Karpas-422 (cell line): ENCODE measurements around the gene PTPRK. TPM values are rescaled to one million over a fixed set of nuclear protein-coding genes. Genes with fewer than 3 reads are reported as not detected.

Experiments used
- DNase-seq: peaks from one replicate; pipeline ENCODE4 v3.0.0-alpha.2; 2015
- H2AFZ ChIP-seq: fragments of 200-600 bp; sonication (generic); 2 replicates; pipeline ENCODE4 v1.6.1; 2014; ENCODE audit warnings: antibody characterized with exemption, low read length, mixed read lengths
- H3K27ac ChIP-seq: fragments of 200-600 bp; sonication (generic); 2 replicates; pipeline ENCODE4 v1.5.1; 2014; ENCODE audit warnings: mild to moderate bottlenecking, low read length, moderate library complexity
- H3K27me3 ChIP-seq: fragments of 200-600 bp; sonication (generic); 2 replicates; pipeline ENCODE4 v1.6.1; 2014; ENCODE audit warnings: low read length, mixed read lengths
- H3K36me3 ChIP-seq: fragments of 200-600 bp; sonication (generic); 2 replicates; pipeline ENCODE4 v1.6.1; 2014; ENCODE audit warnings: low read length, mixed read lengths; ENCODE audit not compliant: insufficient read depth
- H3K4me1 ChIP-seq: fragments of 200-600 bp; sonication (generic); 2 replicates; pipeline ENCODE4 v1.6.1; 2014; ENCODE audit warnings: mild to moderate bottlenecking, low read length, mixed read lengths
- H3K4me2 ChIP-seq: fragments of 200-600 bp; sonication (generic); 2 replicates; pipeline ENCODE4 v1.6.1; 2014; ENCODE audit warnings: low read length, low read depth, mild to moderate bottlenecking; ENCODE audit not compliant: poor library complexity, severe bottlenecking
- H3K4me3 ChIP-seq: fragments of 200-600 bp; sonication (generic); 2 replicates; pipeline ENCODE4 v1.5.1; 2014; ENCODE audit warnings: mild to moderate bottlenecking, antibody characterized with exemption, low read length, mixed read lengths
- H3K79me2 ChIP-seq: fragments of 200-600 bp; sonication (generic); 2 replicates; pipeline ENCODE4 v1.6.1; 2014; ENCODE audit warnings: mild to moderate bottlenecking, low read length, mixed read lengths
- H3K9ac ChIP-seq: fragments of 200-600 bp; sonication (generic); 2 replicates; pipeline ENCODE4 v1.6.0; 2014; ENCODE audit warnings: low read length
- H3K9me2 ChIP-seq: fragments of 200-600 bp; sonication (generic), shearing (Covaris generic); replicated peaks from 2 replicates; pipeline ENCODE4 v1.6.0; 2014; ENCODE audit warnings: mild to moderate bottlenecking, low read length, moderate library complexity; ENCODE audit not compliant: insufficient read depth
- H3K9me3 ChIP-seq: fragments of 300-700, 200-600 bp; sonication (generic); 2 replicates; pipeline ENCODE4 v1.6.1; 2014; ENCODE audit warnings: low read length, mixed read lengths
- H4K20me1 ChIP-seq: fragments of 200-600 bp; sonication (generic); 2 replicates; pipeline ENCODE4 v1.6.1; 2014; ENCODE audit warnings: mild to moderate bottlenecking, antibody characterized with exemption, low read length, low read depth; ENCODE audit not compliant: insufficient read depth
- total RNA-seq: library from RNA; depleted of rRNA; stranded (reverse); fragments of >200 nt; shearing (Covaris generic); gene quantifications from 2 replicates; pipeline ENCODE4 v1.2.3, GENCODE V29; 2014; ENCODE audit warnings: low replicate concordance

PTPRK gene
- total RNA-seq, 1 experiment from 2014 or later = 0.04 TPM

- Histone ChIP-seq H4K20me1 (no peaks in the 10 kb centered on the region), H3K36me3 (no peaks in the 10 kb centered on the region), H3K4me2 (no peak overlapping the region), H2AFZ (no peak overlapping the region), H3K79me2 (no peaks in the 10 kb centered on the region), H3K27me3 (no peaks in the 10 kb centered on the region), H3K4me3 (no peak overlapping the region), H3K9me2 (no peaks in the 10 kb centered on the region), H3K9ac (no peak overlapping the region), H3K27ac (no peak overlapping the region), H3K9me3 (peaks cover 26% of the 10 kb centered on the region), H3K4me1 (no peaks in the 10 kb centered on the region)
- no peak for DNase-seq
Observed at GRCh38 chr6:128363020-128363813, 157.2 kb downstream of the PTPRK start.

GRCh38 chr6:128361378-128361777, 159.0 kb downstream of the PTPRK start:
- Histone ChIP-seq H3K79me2 (no peaks in the 10 kb centered on the region), H3K27ac (no peak overlapping the region), H3K4me3 (no peak overlapping the region), H3K9me2 (no peaks in the 10 kb centered on the region), H4K20me1 (no peaks in the 10 kb centered on the region), H2AFZ (no peak overlapping the region), H3K9me3 (peaks cover 16% of the 10 kb centered on the region), H3K27me3 (no peaks in the 10 kb centered on the region), H3K36me3 (no peaks in the 10 kb centered on the region), H3K9ac (no peak overlapping the region), H3K4me2 (no peak overlapping the region), H3K4me1 (no peaks in the 10 kb centered on the region)
- DNase-seq = no peak

GRCh38 chr6:128358244-128358776, 162.1 kb downstream of the PTPRK start:
- Histone ChIP-seq H3K4me2 (no peak overlapping the region), H3K4me1 (no peaks in the 10 kb centered on the region), H3K36me3 (no peaks in the 10 kb centered on the region), H3K9me2 (no peaks in the 10 kb centered on the region), H3K27ac (no peak overlapping the region), H2AFZ (no peak overlapping the region), H3K27me3 (no peaks in the 10 kb centered on the region), H3K9ac (no peak overlapping the region), H3K79me2 (no peaks in the 10 kb centered on the region), H3K9me3 (peaks cover 13% of the 10 kb centered on the region), H3K4me3 (no peak overlapping the region), H4K20me1 (no peaks in the 10 kb centered on the region)
- DNase-seq = no peak

- no peaks in the 10 kb centered on the region for H3K27me3 ChIP-seq
- H3K36me3 ChIP-seq = no peaks in the 10 kb centered on the region
- H3K4me3 ChIP-seq = no peak overlapping the region
- no peak overlapping the region for H2AFZ ChIP-seq
- DNase-seq = no peak
- H3K9ac ChIP-seq = no peak overlapping the region
- peaks cover 16% of the 10 kb centered on the region for H3K9me3 ChIP-seq
- H3K9me2 ChIP-seq = no peaks in the 10 kb centered on the region
- no peak overlapping the region for H3K27ac ChIP-seq
- no peaks in the 10 kb centered on the region for H4K20me1 ChIP-seq
- H3K79me2 ChIP-seq = no peaks in the 10 kb centered on the region
- H3K4me2 ChIP-seq = no peak overlapping the region
- no peaks in the 10 kb centered on the region for H3K4me1 ChIP-seq
Observed at GRCh38 chr6:128357392-128358130, 162.8 kb downstream of the PTPRK start.

- no peaks in the 10 kb centered on the region for H3K79me2 ChIP-seq
- no peaks in the 10 kb centered on the region for H4K20me1 ChIP-seq
- no peaks in the 10 kb centered on the region for H3K27me3 ChIP-seq
- no peak overlapping the region for H3K4me3 ChIP-seq
- H3K36me3 ChIP-seq = no peaks in the 10 kb centered on the region
- no peak for DNase-seq
- H3K4me1 ChIP-seq = no peaks in the 10 kb centered on the region
- peaks cover 22% of the 10 kb centered on the region for H3K9me3 ChIP-seq
- no peak overlapping the region for H3K9ac ChIP-seq
- no peaks in the 10 kb centered on the region for H3K9me2 ChIP-seq
- H3K4me2 ChIP-seq = no peak overlapping the region
- H2AFZ ChIP-seq = no peak overlapping the region
- H3K27ac ChIP-seq = no peak overlapping the region
Observed at GRCh38 chr6:128352366-128352765, 168.0 kb downstream of the PTPRK start.

GRCh38 chr6:128351255-128351514, 169.2 kb downstream of the PTPRK start:
- no peaks in the 10 kb centered on the region for H3K9me2 ChIP-seq
- H3K27ac ChIP-seq = no peak overlapping the region
- DNase-seq = no peak
- H3K79me2 ChIP-seq = no peaks in the 10 kb centered on the region
- no peak overlapping the region for H3K4me3 ChIP-seq
- no peak overlapping the region for H3K4me2 ChIP-seq
- peaks cover 21% of the 10 kb centered on the region for H3K9me3 ChIP-seq
- H3K27me3 ChIP-seq = no peaks in the 10 kb centered on the region
- no peaks in the 10 kb centered on the region for H3K4me1 ChIP-seq
- no peaks in the 10 kb centered on the region for H3K36me3 ChIP-seq
- no peak overlapping the region for H2AFZ ChIP-seq
- H3K9ac ChIP-seq = no peak overlapping the region
- H4K20me1 ChIP-seq = no peaks in the 10 kb centered on the region

GRCh38 chr6:128350416-128351254, 169.8 kb downstream of the PTPRK start:
- no peak overlapping the region for H3K27ac ChIP-seq
- H2AFZ ChIP-seq = no peak overlapping the region
- H3K79me2 ChIP-seq = no peaks in the 10 kb centered on the region
- H3K9me3 ChIP-seq = peaks cover 21% of the 10 kb centered on the region
- DNase-seq = no peak
- no peaks in the 10 kb centered on the region for H3K9me2 ChIP-seq
- no peaks in the 10 kb centered on the region for H3K27me3 ChIP-seq
- no peaks in the 10 kb centered on the region for H3K4me1 ChIP-seq
- H4K20me1 ChIP-seq = no peaks in the 10 kb centered on the region
- no peak overlapping the region for H3K9ac ChIP-seq
- no peak overlapping the region for H3K4me3 ChIP-seq
- no peak overlapping the region for H3K4me2 ChIP-seq
- H3K36me3 ChIP-seq = no peaks in the 10 kb centered on the region

GRCh38 chr6:128347123-128347522, 173.3 kb downstream of the PTPRK start:
- Histone ChIP-seq H3K27me3 (no peaks in the 10 kb centered on the region), H4K20me1 (no peaks in the 10 kb centered on the region), H2AFZ (no peak overlapping the region), H3K36me3 (no peaks in the 10 kb centered on the region), H3K9me2 (no peaks in the 10 kb centered on the region), H3K9me3 (peaks cover 11% of the 10 kb centered on the region; the same call in 1 of the 2 replicates), H3K4me2 (no peak overlapping the region), H3K4me3 (no peak overlapping the region), H3K79me2 (no peaks in the 10 kb centered on the region), H3K9ac (no peak overlapping the region), H3K4me1 (no peaks in the 10 kb centered on the region), H3K27ac (no peak overlapping the region)
- DNase-seq = no peak
